ENCODE results near the gene WDR89.

The WDR89 gene

DNA sequence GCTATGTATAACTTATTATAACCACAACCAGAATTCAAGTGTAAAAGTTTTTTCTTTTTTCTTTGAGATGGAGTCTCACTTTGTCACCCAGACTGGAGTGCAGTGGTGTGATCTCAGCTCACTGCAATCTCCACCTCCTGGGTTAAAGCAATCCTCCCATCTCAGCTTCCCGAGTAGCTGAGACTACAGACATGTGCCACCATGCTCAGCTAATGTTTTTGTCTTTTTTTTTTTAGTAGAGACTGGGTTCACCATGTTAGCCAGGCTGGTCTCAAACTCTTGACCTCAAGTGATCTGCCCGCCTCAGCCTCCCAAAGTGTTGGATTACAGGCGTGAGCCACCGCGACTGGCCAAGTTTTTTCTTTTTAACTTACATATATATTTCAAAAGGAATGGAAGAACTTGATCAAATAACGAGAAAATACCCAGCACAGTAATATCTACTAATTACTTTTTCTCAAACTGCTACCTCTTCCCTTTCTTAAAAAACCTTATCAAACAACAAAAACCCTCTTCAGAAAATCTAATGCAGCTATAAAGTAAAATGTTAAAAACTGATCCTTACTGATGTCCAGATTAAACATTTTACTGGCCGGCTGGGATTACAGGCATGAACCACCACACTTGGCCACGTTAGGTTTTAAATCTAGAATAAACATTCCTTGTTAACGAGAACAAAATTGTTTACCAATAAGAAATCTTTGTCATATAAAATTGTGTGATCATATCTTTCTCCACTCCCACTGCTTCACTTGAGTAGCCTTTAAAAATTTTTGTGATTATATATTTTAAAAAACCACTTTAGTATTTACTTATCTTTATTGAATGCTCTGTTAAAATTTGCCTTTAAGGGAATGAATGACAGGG lies 41.3 kb upstream of the WDR89 start:
- Histone ChIP-seq H3K9me3 (ENCODE audit: insufficient read depth, low read depth, low read length) (no peaks in the 10 kb centered on the region), H3K14ac (ENCODE audit: low read length) (no peak overlapping the region), H3K4me2 (ENCODE audit: low read length) (no peak overlapping the region), H3K23ac (ENCODE audit: low read length) (no peak overlapping the region), H2BK120ac (ENCODE audit: insufficient read depth, low read length, poor library complexity) (no peak overlapping the region), H3K18ac (ENCODE audit: low read length) (no peak overlapping the region), H3K9ac (ENCODE audit: low read length) (no peak overlapping the region), H3K4me1 (ENCODE audit: control insufficient read depth in 1 of 2, insufficient read depth in 2 of 2, low read length in 2 of 2) (peaks cover 5 to 8% of the 10 kb centered on the region in 2 experiments), H3K27me3 (ENCODE audit: insufficient read depth, low read length) (no peaks in the 10 kb centered on the region), H3K79me1 (ENCODE audit: low read length) (peaks cover 3% of the 10 kb centered on the region), H2AFZ (ENCODE audit: insufficient read depth, low read length, poor library complexity) (no peak overlapping the region), H2BK12ac (ENCODE audit: low read length) (no peak overlapping the region), H3K79me2 (ENCODE audit: control insufficient read depth, insufficient read depth, low read length, poor library complexity) (no peaks in the 10 kb centered on the region), H3K4me3 (ENCODE audit: low read depth, low read length) (no peak overlapping the region), H3K36me3 (ENCODE audit: control insufficient read depth in 1 of 2, insufficient read depth in 2 of 2, low read length in 2 of 2) (peaks cover 0 to 5% of the 10 kb centered on the region in 2 experiments), H2AK5ac (ENCODE audit: low read length) (no peak overlapping the region), H4K12ac (ENCODE audit: low read depth, low read length) (no peak overlapping the region), H4K91ac (ENCODE audit: low read depth, low read length) (peak overlapping the region; percentile 6), H2BK5ac (ENCODE audit: low read depth, low read length, poor library complexity) (no peak overlapping the region), H4K8ac (ENCODE audit: low read depth, low read length) (no peak overlapping the region), H3K27ac (ENCODE audit: low read depth, low read length) (peak overlapping the region; percentile 25), H3K4ac (ENCODE audit: low read depth, low read length) (no peak overlapping the region)
- no peak for DNase-seq
- WGBS (ENCODE audit: extremely low coverage, insufficient coverage, insufficient read length): no CpG with 5 or more reads among the region's 9 CpGs

DNA sequence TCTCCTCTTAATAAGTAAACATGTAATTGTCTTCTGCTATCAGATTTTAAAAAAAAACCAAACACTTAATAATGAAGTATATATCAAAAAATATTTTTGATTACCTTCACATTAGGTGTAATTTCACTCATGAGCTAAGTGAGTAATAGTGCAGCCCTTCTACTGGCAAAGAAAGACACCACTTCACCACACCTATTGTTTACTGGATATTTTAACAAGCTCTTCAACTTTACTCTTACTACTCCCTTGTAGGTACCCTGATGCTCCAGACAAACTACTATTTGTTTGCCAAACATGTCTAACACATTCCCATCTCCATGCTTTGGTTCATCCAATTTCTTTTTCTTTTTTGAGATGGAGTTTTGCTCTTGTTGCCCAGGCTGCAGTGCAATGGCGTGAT lies 36.9 kb upstream of the WDR89 start:
- Histone ChIP-seq H2AK5ac (ENCODE audit: low read length) (no peak overlapping the region), H3K27me3 (ENCODE audit: insufficient read depth, low read length) (no peaks in the 10 kb centered on the region), H3K36me3 (ENCODE audit: control insufficient read depth in 1 of 2, insufficient read depth in 2 of 2, low read length in 2 of 2) (peaks cover 3 to 8% of the 10 kb centered on the region in 2 experiments), H4K12ac (ENCODE audit: low read depth, low read length) (no peak overlapping the region), H2BK120ac (ENCODE audit: insufficient read depth, low read length, poor library complexity) (no peak overlapping the region), H2BK12ac (ENCODE audit: low read length) (no peak overlapping the region), H2AFZ (ENCODE audit: insufficient read depth, low read length, poor library complexity) (no peak overlapping the region), H4K8ac (ENCODE audit: low read depth, low read length) (no peak overlapping the region), H3K4ac (ENCODE audit: low read depth, low read length) (no peak overlapping the region), H3K27ac (ENCODE audit: low read depth, low read length) (peak overlapping the region; percentile 46), H3K4me1 (ENCODE audit: control insufficient read depth in 1 of 2, insufficient read depth in 2 of 2, low read length in 2 of 2) (peaks cover 11 to 19% of the 10 kb centered on the region in 2 experiments), H3K23ac (ENCODE audit: low read length) (no peak overlapping the region), H3K79me1 (ENCODE audit: low read length) (peaks cover 12% of the 10 kb centered on the region), H3K4me2 (ENCODE audit: low read length) (no peak overlapping the region), H3K14ac (ENCODE audit: low read length) (no peak overlapping the region), H3K79me2 (ENCODE audit: control insufficient read depth, insufficient read depth, low read length, poor library complexity) (no peaks in the 10 kb centered on the region), H3K9me3 (ENCODE audit: insufficient read depth, low read depth, low read length) (no peaks in the 10 kb centered on the region), H3K18ac (ENCODE audit: low read length) (no peak overlapping the region), H3K9ac (ENCODE audit: low read length) (no peak overlapping the region), H2BK5ac (ENCODE audit: low read depth, low read length, poor library complexity) (no peak overlapping the region), H3K4me3 (ENCODE audit: low read depth, low read length) (no peak overlapping the region), H4K91ac (ENCODE audit: low read depth, low read length) (no peak overlapping the region)
- DNase-seq: peak; percentile 32 to 77
- WGBS (ENCODE audit: extremely low coverage, insufficient coverage, insufficient read length): no CpG with 5 or more reads among the region's 1 CpG

DNA sequence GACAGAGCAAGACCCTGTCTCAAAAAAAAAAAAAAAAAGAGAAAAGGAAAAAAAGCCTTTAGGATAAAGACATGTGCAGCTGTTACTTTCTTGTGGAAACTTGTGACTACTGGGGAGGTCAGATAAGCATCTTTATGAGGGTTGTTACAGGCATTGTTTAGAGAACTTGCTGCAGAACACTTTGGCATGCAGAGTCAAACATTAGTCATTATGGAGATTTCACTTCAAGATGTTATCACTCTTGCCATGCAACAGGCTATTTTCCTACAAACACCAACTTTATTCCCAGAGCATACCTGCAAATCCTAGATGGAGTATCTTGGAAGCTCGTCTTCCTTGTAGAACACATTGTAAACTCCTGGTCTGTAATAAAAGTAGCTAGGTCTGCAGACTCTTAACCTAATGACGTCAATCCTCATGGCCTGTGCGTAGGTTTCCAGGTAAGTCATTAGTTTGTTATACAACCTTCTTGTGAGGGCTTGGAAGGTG lies 36.3 kb upstream of the WDR89 start:
- DNase-seq: peak; percentile 85 to 97
- peaks cover 11 to 19% of the 10 kb centered on the region in 2 experiments for H3K4me1 ChIP-seq (ENCODE audit: control insufficient read depth in 1 of 2, insufficient read depth in 2 of 2, low read length in 2 of 2)
- no CpG with 5 or more reads among the region's 3 CpGs for WGBS (ENCODE audit: extremely low coverage, insufficient coverage, insufficient read length)

DNA sequence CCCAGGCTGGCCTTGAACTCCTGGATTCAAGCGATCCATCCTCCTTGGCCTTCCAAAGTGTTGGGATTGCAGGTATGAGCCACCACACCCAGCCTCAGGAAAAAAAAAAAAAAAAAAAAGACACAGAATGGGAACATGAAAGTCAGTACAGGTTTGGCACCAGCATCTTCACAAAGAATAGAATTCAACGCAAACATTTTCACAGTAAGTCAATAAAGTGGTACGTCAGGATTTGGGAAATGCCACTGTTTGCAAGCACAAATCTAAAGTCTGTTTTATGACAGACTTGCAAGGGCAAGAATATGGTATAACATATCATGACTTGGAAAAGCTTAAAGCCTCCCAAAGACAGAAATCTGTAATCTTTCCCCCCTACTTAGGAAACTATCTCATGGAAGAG lies 34.9 kb upstream of the WDR89 start:
- Histone ChIP-seq H3K27ac (ENCODE audit: low read depth, low read length) (peak overlapping the region; percentile 39), H3K27me3 (ENCODE audit: insufficient read depth, low read length) (no peaks in the 10 kb centered on the region), H3K79me1 (ENCODE audit: low read length) (peaks cover 10% of the 10 kb centered on the region), H2BK5ac (ENCODE audit: low read depth, low read length, poor library complexity) (peak overlapping the region; percentile 68), H3K4me3 (ENCODE audit: low read depth, low read length) (no peak overlapping the region), H3K4me2 (ENCODE audit: low read length) (no peak overlapping the region), H2BK120ac (ENCODE audit: insufficient read depth, low read length, poor library complexity) (peak overlapping the region; percentile 79), H4K91ac (ENCODE audit: low read depth, low read length) (peak overlapping the region; percentile 66), H4K12ac (ENCODE audit: low read depth, low read length) (no peak overlapping the region), H3K9me3 (ENCODE audit: insufficient read depth, low read depth, low read length) (no peaks in the 10 kb centered on the region), H3K23ac (ENCODE audit: low read length) (no peak overlapping the region), H2AFZ (ENCODE audit: insufficient read depth, low read length, poor library complexity) (no peak overlapping the region), H2BK12ac (ENCODE audit: low read length) (peak overlapping the region; percentile 54), H3K36me3 (ENCODE audit: control insufficient read depth in 1 of 2, insufficient read depth in 2 of 2, low read length in 2 of 2) (peaks cover 3 to 5% of the 10 kb centered on the region in 2 experiments), H3K79me2 (ENCODE audit: control insufficient read depth, insufficient read depth, low read length, poor library complexity) (no peaks in the 10 kb centered on the region), H3K4ac (ENCODE audit: low read depth, low read length) (no peak overlapping the region), H3K18ac (ENCODE audit: low read length) (peak overlapping the region; percentile 29), H3K4me1 (ENCODE audit: control insufficient read depth in 1 of 2, insufficient read depth in 2 of 2, low read length in 2 of 2) (peaks cover 7 to 17% of the 10 kb centered on the region in 2 experiments), H3K14ac (ENCODE audit: low read length) (peak overlapping the region; percentile 48), H3K9ac (ENCODE audit: low read length) (no peak overlapping the region), H4K8ac (ENCODE audit: low read depth, low read length) (peak overlapping the region; percentile 35), H2AK5ac (ENCODE audit: low read length) (peak overlapping the region; percentile 47)
- no CpG with 5 or more reads among the region's 3 CpGs for WGBS (ENCODE audit: extremely low coverage, insufficient coverage, insufficient read length)
- DNase-seq: peak; percentile 30 to 82

More for the DNA sequence above, 36.3 kb upstream of the WDR89 start:
- no peak overlapping the region for H2BK5ac ChIP-seq (ENCODE audit: low read depth, low read length, poor library complexity)
- peak overlapping the region; percentile 88 for H3K27ac ChIP-seq (ENCODE audit: low read depth, low read length)
- no peak overlapping the region for H3K14ac ChIP-seq (ENCODE audit: low read length)
- H4K8ac ChIP-seq (ENCODE audit: low read depth, low read length): no peak overlapping the region
- H3K4me2 ChIP-seq (ENCODE audit: low read length): no peak overlapping the region
- no peak overlapping the region for H4K91ac ChIP-seq (ENCODE audit: low read depth, low read length)
- H2AK5ac ChIP-seq (ENCODE audit: low read length): no peak overlapping the region
- no peak overlapping the region for H4K12ac ChIP-seq (ENCODE audit: low read depth, low read length)
- H2BK120ac ChIP-seq (ENCODE audit: insufficient read depth, low read length, poor library complexity): no peak overlapping the region
- no peak overlapping the region for H3K4ac ChIP-seq (ENCODE audit: low read depth, low read length)
- H3K4me3 ChIP-seq (ENCODE audit: low read depth, low read length): no peak overlapping the region
- no peaks in the 10 kb centered on the region for H3K9me3 ChIP-seq (ENCODE audit: insufficient read depth, low read depth, low read length)
- peaks cover 3 to 8% of the 10 kb centered on the region in 2 experiments for H3K36me3 ChIP-seq (ENCODE audit: control insufficient read depth in 1 of 2, insufficient read depth in 2 of 2, low read length in 2 of 2)
- no peaks in the 10 kb centered on the region for H3K79me2 ChIP-seq (ENCODE audit: control insufficient read depth, insufficient read depth, low read length, poor library complexity)
- no peak overlapping the region for H2BK12ac ChIP-seq (ENCODE audit: low read length)
- no peak overlapping the region for H3K9ac ChIP-seq (ENCODE audit: low read length)
- H3K27me3 ChIP-seq (ENCODE audit: insufficient read depth, low read length): no peaks in the 10 kb centered on the region
- H3K18ac ChIP-seq (ENCODE audit: low read length): no peak overlapping the region
- no peak overlapping the region for H3K23ac ChIP-seq (ENCODE audit: low read length)
- H2AFZ ChIP-seq (ENCODE audit: insufficient read depth, low read length, poor library complexity): no peak overlapping the region
- peaks cover 12% of the 10 kb centered on the region for H3K79me1 ChIP-seq (ENCODE audit: low read length)

Measured in trophoblast cell (in vitro differentiated cells and primary cell).